HG03159 (cell line): ENCODE measurements around the gene OR52E1.
"Not testable (repeated sequence)": the region's sequence is repeated elsewhere in the genome, so short reads cannot be mapped to it uniquely, and the experiment has no call there.

Source experiments
- ATAC-seq: cut with Tn5 transposase; IDR thresholded peaks from one replicate; pipeline ENCODE4 v1.9.1; 2021; ENCODE audit warnings: mild to moderate bottlenecking, moderate library complexity; ENCODE audit not compliant: unreplicated experiment

The OR52E1 gene

DNA sequence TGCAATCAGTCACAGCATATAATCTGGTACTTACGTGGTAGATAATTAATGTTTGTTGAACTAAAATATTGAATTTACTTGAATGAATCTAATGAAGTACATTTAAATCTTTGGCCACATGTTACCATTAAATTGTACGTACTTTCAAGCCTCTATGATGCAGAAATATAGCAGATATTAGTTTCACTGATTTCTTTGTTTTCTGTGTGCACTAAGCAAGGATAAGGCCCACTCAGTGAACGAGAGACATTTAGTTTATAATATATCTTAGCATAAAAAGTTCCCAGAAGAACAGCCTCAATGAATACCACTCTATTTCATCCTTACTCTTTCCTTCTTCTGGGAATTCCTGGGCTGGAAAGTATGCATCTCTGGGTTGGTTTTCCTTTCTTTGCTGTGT lies at the start of gene OR52E1:
TSS of gene OR52E1 (plus strand) at position 301 of the 400 bp plus-strand sequence.
- ATAC-seq: no peak

- no peak for ATAC-seq
These were observed 47.4 kb upstream of the OR52E1 start for GRCh38 chr11:5021996-5022395.

DNA sequence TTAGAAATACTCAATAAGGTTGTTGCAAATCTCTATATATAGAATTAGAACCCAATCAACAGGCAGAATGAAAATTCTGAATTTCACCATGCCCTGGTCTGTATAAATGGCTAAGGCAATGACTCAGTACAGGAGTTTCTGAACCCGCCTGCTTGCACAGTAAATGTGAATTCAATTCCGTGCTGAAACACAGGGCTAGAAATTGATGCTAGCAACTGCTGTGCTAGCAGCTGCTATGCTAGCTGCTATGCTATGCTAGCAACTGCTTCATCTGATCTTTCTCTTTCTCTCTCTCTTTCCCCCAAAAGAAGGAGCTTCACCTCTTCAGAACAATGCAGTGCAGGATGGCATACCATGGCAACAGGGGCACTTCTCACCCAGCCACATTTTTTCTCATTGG lies 32.7 kb upstream of the OR52E1 start:
- no peak for ATAC-seq

GRCh38 chr11:5037926-5038325 lies 31.4 kb upstream of the OR52E1 start:
- no peak for ATAC-seq

- ATAC-seq: no peak
These were observed 31.0 kb upstream of the OR52E1 start for GRCh38 chr11:5038341-5038740.

DNA sequence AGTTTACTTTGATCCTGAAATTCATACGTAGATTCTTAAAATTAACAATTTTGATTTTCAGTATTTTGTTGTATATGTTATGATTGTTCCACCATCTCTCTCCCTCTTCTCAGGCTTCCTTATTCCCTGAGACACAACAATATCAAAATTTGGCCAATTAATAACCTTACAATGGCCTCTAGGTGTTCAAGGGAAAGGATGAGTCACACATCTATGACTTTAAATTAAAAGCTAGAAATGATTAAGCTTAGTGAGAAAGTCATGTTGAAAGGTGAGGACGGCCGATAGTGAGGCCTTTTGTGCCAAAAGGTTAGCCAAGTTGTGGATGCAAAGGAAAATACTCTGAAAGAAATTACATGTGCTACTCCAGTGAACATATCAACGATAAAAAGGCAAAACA lies 28.5 kb upstream of the OR52E1 start:
- ATAC-seq: no peak

GRCh38 chr11:5042091-5042490 lies 27.3 kb upstream of the OR52E1 start:
- no peak for ATAC-seq

DNA sequence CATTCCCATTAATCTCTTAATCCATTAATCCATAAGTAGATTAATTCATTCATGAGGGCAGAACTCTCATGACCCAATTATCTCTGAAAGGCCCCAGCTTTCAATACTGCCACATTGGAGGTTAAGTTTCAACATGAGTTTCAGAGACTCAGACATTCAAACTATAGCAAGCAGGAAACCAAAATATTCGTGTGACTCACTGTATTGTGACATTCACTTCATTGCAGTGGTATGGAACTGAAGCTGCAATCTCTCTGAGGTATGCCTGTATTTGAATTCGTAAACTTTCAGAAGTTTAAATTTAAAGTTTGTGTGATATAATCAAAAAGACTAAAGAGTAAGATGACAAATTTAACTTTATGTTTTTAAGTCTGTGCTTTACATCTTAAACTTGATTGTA lies 26.0 kb upstream of the OR52E1 start:
- ATAC-seq: no peak

DNA sequence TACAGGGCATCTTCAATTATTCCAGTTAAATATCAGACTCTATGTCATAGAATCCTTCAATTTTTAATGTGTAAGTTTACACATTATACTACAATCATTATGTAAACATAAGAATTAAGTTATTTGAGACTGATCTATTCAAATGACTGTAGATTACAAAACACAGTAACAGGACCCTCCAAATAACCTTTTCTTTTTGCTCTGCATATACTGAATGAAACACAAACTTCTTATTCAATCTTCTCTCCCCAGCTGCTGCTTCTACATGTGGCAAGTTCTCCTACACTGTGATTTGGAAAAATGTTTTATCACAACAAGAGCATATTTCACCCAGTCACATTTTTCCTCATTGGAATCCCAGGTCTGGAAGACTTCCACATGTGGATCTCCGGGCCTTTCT lies 23.1 kb upstream of the OR52E1 start, which contains the start of gene OR52J3:
TSS of gene OR52J3 (plus strand) at position 301 of the 400 bp plus-strand sequence. CDS start at position 301, 0 bp downstream.
- ATAC-seq: no peak

- no peak for ATAC-seq
These were observed 22.5 kb upstream of the OR52E1 start for GRCh38 chr11:5046754-5047330.

DNA sequence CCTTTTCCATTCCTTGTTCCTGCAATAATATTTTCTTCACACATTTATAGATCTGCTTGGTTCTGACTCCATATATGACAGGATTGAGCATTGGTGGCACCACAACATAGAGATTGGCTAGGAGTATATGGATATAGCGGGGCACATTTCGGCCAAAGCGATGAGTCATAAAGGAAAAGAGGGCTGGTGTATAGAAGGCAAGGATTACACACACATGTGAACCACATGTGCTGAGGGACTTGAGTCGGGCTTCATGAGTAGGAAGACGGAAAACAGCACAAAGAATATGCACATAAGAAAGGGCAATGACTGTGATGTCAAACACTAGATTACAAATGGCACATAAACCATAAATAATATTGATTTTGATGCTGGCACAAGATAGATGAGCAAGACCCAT lies 10.7 kb upstream of the OR52E1 start:
- not testable (repeated sequence) for ATAC-seq

DNA sequence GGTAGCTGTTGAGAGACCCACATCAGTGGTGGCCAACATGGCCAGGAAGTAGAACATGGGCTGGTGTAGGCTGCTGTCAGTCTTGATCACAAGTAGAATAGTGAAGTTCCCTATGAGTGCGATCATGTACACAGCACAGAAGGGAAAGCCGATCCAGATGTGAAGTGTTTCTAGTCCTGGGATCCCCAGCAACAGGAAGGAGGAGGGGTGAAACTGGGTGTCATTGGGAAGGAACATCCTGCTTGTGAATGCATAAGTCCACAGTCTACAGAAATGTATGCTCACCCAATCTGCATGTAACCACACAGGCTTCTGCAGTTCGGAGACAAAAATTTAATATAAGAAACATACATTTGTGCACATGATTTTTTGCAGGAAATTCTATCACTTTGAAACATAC lies 10.0 kb upstream of the OR52E1 start, which contains the start of gene OR52E2:
TSS of gene OR52E2 (minus strand) at position 237 of the 400 bp plus-strand sequence. CDS start at position 237, 0 bp downstream.
- ATAC-seq: no peak

- no peak for ATAC-seq
These were observed 4.3 kb upstream of the OR52E1 start for GRCh38 chr11:5065027-5065426.

- ATAC-seq: no peak
These were observed 2.4 kb downstream of the OR52E1 start for GRCh38 chr11:5071799-5072198.

- ATAC-seq: no peak
These were observed 12.0 kb downstream of the OR52E1 start for GRCh38 chr11:5081405-5081804.

- ATAC-seq: no peak
These were observed 14.2 kb downstream of the OR52E1 start for GRCh38 chr11:5083602-5084001.

GRCh38 chr11:5088556-5088955 lies 19.2 kb downstream of the OR52E1 start:
- ATAC-seq: no peak

- no peak for ATAC-seq
These were observed 21.3 kb downstream of the OR52E1 start for GRCh38 chr11:5090668-5091067.

GRCh38 chr11:5092821-5093585 lies 23.6 kb downstream of the OR52E1 start:
- no peak for ATAC-seq

- no peak for ATAC-seq
These were observed 26.6 kb downstream of the OR52E1 start for GRCh38 chr11:5096011-5096410.

GRCh38 chr11:5102246-5102645 lies 32.9 kb downstream of the OR52E1 start:
- ATAC-seq: no peak

GRCh38 chr11:5103066-5103465 lies 33.7 kb downstream of the OR52E1 start:
- ATAC-seq: no peak
